HG02763 (cell line): ENCODE data around the gene SPCS3.
"Not testable (repeated sequence)": the region's sequence is repeated elsewhere in the genome, so short reads cannot be mapped to it uniquely, and the experiment has no call there.

Experiments
- ATAC-seq: cut with Tn5 transposase; IDR thresholded peaks from one replicate; pipeline ENCODE4 v1.9.1; 2021; ENCODE audit warnings: mild to moderate bottlenecking, moderate library complexity; ENCODE audit not compliant: unreplicated experiment

The SPCS3 gene

GRCh38 chr4:176302283-176303275 is 17.2 kb upstream of the SPCS3 start:
- ATAC-seq = no peak

GRCh38 chr4:176303938-176304337 is 15.8 kb upstream of the SPCS3 start:
- ATAC-seq = no peak

- no peak for ATAC-seq
These were observed 12.7 kb upstream of the SPCS3 start for GRCh38 chr4:176306837-176307665.

- ATAC-seq = no peak
These were observed 12.2 kb upstream of the SPCS3 start for GRCh38 chr4:176307666-176307930.

- ATAC-seq = peak; percentile 47
These were observed 11.3 kb upstream of the SPCS3 start for GRCh38 chr4:176308441-176308840.

- ATAC-seq = peak; percentile 99
These were observed 10.7 kb upstream of the SPCS3 start for GRCh38 chr4:176309046-176309445.

GRCh38 chr4:176309772-176310171 is 10.0 kb upstream of the SPCS3 start:
- ATAC-seq = no peak

GRCh38 chr4:176313596-176314336 is 6.0 kb upstream of the SPCS3 start:
- ATAC-seq = no peak

GRCh38 chr4:176319151-176319703 is 539 bp upstream of the SPCS3 start:
- no peak for ATAC-seq

GRCh38 chr4:176320340-176320975 is 692 bp downstream of the SPCS3 start:
- ATAC-seq = peak; percentile 75

GRCh38 chr4:176320976-176321361 is 1.2 kb downstream of the SPCS3 start:
- no peak for ATAC-seq

GRCh38 chr4:176321589-176321988 is 1.8 kb downstream of the SPCS3 start:
- no peak for ATAC-seq

GRCh38 chr4:176323511-176324160 is 3.9 kb downstream of the SPCS3 start:
- ATAC-seq = no peak

GRCh38 chr4:176324876-176325275 is 5.1 kb downstream of the SPCS3 start:
- ATAC-seq = not testable (repeated sequence)

- ATAC-seq = no peak
These were observed 13.3 kb downstream of the SPCS3 start for GRCh38 chr4:176333076-176333475.

GRCh38 chr4:176334066-176334465 is 14.3 kb downstream of the SPCS3 start:
- ATAC-seq = no peak

- ATAC-seq = no peak
These were observed 15.7 kb downstream of the SPCS3 start for GRCh38 chr4:176335421-176335820.

GRCh38 chr4:176339936-176340761 is 20.4 kb downstream of the SPCS3 start:
- ATAC-seq = no peak
